ENCODE data around the gene ATG16L1. TPM values are rescaled to one million over a fixed set of nuclear protein-coding genes. Genes with fewer than 3 reads are reported as not detected.

The ATG16L1 gene
- total RNA-seq, 1 experiment from 2014 or later: 42.0 TPM

- no peaks in the 10 kb centered on the region for H3K4me1 ChIP-seq (ENCODE audit: insufficient read depth, low read length)
- H2BK120ac ChIP-seq (ENCODE audit: low read depth, low read length, poor library complexity, severe bottlenecking): no peak overlapping the region
- WGBS (ENCODE audit: extremely low coverage, insufficient read length, low lambda C conversion rate): no CpG with 5 or more reads among the region's 10 CpGs
- Mint-ChIP-seq H3K4me1 (peaks cover 0 to 2% of the 10 kb centered on the region in 2 experiments; a peak in 1 of 4 replicates), H3K4me3 (no peak overlapping the region), H3K27ac (peak overlapping the region in 1 of 3 experiments; percentile 59; a peak in 1 of 7 replicates), H3K27me3 (ENCODE audit: low read depth) (no peaks in the 10 kb centered on the region), H3K9me3 (no peaks in the 10 kb centered on the region), H3K36me3 (ENCODE audit: insufficient read depth in 1 of 3, low read depth in 3 of 3) (peaks cover 52 to 90% (median 79%) of the 10 kb centered on the region in 3 experiments; a peak in 6 of 7 replicates)
- H3K4me2 ChIP-seq (ENCODE audit: insufficient read depth, insufficient read length, low read length): no peak overlapping the region
- no peaks in the 10 kb centered on the region for H3K79me2 ChIP-seq (ENCODE audit: insufficient read depth, low read length)
- H2BK15ac ChIP-seq (ENCODE audit: low read depth, low read length): no peak overlapping the region
- no peaks in the 10 kb centered on the region for H4K20me1 ChIP-seq (ENCODE audit: control insufficient read depth, insufficient read depth, insufficient read length)
- no peak overlapping the region for H4K5ac ChIP-seq (ENCODE audit: insufficient read length, low read depth, low read length)
- no peak overlapping the region for H3K18ac ChIP-seq (ENCODE audit: insufficient read length, low read depth, low read length)
- no peak overlapping the region for H3K23ac ChIP-seq (ENCODE audit: insufficient read length, low read depth, low read length)
- no peak overlapping the region for H2BK20ac ChIP-seq (ENCODE audit: low read depth, low read length, poor library complexity, severe bottlenecking)
- no peaks in the 10 kb centered on the region for H3K9me3 ChIP-seq (ENCODE audit: control insufficient read depth, low read depth, low read length)
- H3K14ac ChIP-seq (ENCODE audit: insufficient read depth, low read length): no peak overlapping the region
- H2BK12ac ChIP-seq (ENCODE audit: insufficient read length, low read depth, low read length): no peak overlapping the region
- no peak overlapping the region for H3T11ph ChIP-seq (ENCODE audit: low read length)
- H2AFZ ChIP-seq (ENCODE audit: low read length): no peak overlapping the region
- TF ChIP-seq CTCF (conservative IDR thresholded peaks at IDR 0.05): no peak
- no peak overlapping the region for H2AK5ac ChIP-seq (ENCODE audit: insufficient read length, low read length)
- no peak overlapping the region for H2BK5ac ChIP-seq (ENCODE audit: insufficient read length, low read length)
- H3K4ac ChIP-seq (ENCODE audit: low read depth, low read length): no peak overlapping the region
- DNase-seq: no peak
- H3K27ac ChIP-seq (ENCODE audit: insufficient read length, low read depth, low read length): no peak overlapping the region
- H3K23me2 ChIP-seq (ENCODE audit: insufficient read length, low read depth, low read length, poor library complexity, severe bottlenecking): no peaks in the 10 kb centered on the region
- no peak overlapping the region for H4K91ac ChIP-seq (ENCODE audit: insufficient read length, low read depth, low read length)
- no peak overlapping the region for H3K9ac ChIP-seq (ENCODE audit: extremely low read depth, insufficient read length, low read length)
- no peaks in the 10 kb centered on the region for H3K79me1 ChIP-seq (ENCODE audit: insufficient read depth, low read depth, low read length, poor library complexity, severe bottlenecking)
- H3K56ac ChIP-seq (ENCODE audit: insufficient read length, low read depth, low read length): no peak overlapping the region
- H4K8ac ChIP-seq (replicated peaks; ENCODE audit: insufficient read length, low read depth, low read length): no peak overlapping the region
- H3K27me3 ChIP-seq (ENCODE audit: insufficient read depth, low read length): no peaks in the 10 kb centered on the region
Measured at GRCh38 chr2:233290051-233290845, 38.8 kb downstream of the ATG16L1 start.

All from H9 (cell line).